NB4 (cell line): Measurements from ENCODE around the gene AIFM3.

Source experiments
- DNase-seq: peaks from one replicate; pipeline ENCODE4 v3.0.0; 2010; ENCODE audit warnings: low read depth
- H3K4me3 ChIP-seq: one replicate; pipeline ENCODE4 v1.5.1; 2011; ENCODE audit warnings: mild to moderate bottlenecking, low read depth, low read length, moderate library complexity
- MYC ChIP-seq: IDR thresholded peaks from 2 replicates; pipeline ENCODE4 v1.6.1; 2011; ENCODE audit warnings: low read depth, low read length
- POLR2A ChIP-seq: IDR thresholded peaks from 2 replicates; pipeline ENCODE4 v1.6.1; 2011; ENCODE audit warnings: mild to moderate bottlenecking; ENCODE audit not compliant: insufficient read length; ENCODE audit errors: extremely low read depth
- TF ChIP-seq, protein P1 (sequence below): IDR thresholded peaks from 2 replicates; pipeline ENCODE4 v1.6.1; 2011; ENCODE audit warnings: low read depth, low read length
- TF ChIP-seq, protein P2 (sequence below): IDR thresholded peaks from one replicate; pipeline ENCODE4 v1.5.1; 2012; ENCODE audit warnings: low read depth, low read length

Gene AIFM3

DNA sequence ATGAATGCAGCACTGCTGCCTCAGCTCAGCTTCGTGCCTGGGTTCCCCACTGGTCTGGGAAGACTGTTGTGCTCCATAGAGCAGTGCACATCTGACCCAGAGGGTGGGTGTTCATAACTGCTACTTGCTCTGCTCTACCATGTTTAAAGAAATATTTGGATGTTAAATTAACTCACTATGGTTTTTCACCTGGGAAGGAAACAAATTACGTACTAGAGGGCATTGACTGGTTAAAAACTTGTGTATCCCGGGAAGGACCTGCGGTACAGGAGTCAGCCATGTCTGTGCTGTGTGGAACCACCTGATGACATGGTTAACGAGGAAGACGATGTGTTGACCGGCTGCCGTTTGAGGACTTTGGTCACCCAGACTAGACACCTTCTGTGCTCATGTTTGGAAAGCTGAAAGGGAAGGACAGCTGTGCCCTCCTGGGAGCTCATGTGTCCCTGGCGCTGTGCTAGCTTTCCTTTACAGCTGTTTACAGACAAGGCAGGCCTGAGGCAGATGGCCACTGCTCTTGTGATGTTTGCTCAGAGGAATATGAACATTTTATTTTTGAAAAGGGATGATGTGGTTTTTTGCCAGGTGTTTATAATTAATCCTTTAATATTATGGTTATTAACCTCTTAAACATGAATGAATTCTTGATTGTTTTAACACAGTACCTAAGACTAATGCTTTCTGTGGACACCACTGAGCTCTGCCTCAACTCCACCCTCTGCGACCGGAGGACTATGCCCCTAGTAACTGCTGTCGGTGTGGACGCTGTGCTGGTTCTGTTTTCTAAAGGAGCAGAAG, 14.3 kb upstream of the AIFM3 start:
- TF ChIP-seq, protein P1, sequence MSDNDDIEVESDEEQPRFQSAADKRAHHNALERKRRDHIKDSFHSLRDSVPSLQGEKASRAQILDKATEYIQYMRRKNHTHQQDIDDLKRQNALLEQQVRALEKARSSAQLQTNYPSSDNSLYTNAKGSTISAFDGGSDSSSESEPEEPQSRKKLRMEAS: no peak
- TF ChIP-seq, protein P2, sequence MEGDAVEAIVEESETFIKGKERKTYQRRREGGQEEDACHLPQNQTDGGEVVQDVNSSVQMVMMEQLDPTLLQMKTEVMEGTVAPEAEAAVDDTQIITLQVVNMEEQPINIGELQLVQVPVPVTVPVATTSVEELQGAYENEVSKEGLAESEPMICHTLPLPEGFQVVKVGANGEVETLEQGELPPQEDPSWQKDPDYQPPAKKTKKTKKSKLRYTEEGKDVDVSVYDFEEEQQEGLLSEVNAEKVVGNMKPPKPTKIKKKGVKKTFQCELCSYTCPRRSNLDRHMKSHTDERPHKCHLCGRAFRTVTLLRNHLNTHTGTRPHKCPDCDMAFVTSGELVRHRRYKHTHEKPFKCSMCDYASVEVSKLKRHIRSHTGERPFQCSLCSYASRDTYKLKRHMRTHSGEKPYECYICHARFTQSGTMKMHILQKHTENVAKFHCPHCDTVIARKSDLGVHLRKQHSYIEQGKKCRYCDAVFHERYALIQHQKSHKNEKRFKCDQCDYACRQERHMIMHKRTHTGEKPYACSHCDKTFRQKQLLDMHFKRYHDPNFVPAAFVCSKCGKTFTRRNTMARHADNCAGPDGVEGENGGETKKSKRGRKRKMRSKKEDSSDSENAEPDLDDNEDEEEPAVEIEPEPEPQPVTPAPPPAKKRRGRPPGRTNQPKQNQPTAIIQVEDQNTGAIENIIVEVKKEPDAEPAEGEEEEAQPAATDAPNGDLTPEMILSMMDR: no peak
- TF ChIP-seq POLR2A (no peak), MYC (no peak)
- no peak for DNase-seq
- no peak overlapping the region for H3K4me3 ChIP-seq

DNA sequence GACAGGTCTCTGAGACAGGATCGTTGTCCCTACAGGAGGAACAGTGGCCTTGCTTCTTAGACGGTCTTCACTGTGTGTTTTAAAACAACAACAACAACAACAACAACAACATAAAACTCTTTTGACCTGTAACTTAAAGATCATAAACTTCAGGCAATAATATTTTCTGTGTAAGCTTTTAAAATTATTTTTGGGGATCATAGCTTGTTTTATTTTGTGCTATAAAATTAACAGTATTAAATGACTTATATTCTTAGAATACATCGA, 13.8 kb upstream of the AIFM3 start:
- TF ChIP-seq, protein P1: no peak
- TF ChIP-seq, protein P2: no peak
- TF ChIP-seq POLR2A (no peak), MYC (no peak)
- DNase-seq: no peak
- H3K4me3 ChIP-seq: no peak overlapping the region

DNA sequence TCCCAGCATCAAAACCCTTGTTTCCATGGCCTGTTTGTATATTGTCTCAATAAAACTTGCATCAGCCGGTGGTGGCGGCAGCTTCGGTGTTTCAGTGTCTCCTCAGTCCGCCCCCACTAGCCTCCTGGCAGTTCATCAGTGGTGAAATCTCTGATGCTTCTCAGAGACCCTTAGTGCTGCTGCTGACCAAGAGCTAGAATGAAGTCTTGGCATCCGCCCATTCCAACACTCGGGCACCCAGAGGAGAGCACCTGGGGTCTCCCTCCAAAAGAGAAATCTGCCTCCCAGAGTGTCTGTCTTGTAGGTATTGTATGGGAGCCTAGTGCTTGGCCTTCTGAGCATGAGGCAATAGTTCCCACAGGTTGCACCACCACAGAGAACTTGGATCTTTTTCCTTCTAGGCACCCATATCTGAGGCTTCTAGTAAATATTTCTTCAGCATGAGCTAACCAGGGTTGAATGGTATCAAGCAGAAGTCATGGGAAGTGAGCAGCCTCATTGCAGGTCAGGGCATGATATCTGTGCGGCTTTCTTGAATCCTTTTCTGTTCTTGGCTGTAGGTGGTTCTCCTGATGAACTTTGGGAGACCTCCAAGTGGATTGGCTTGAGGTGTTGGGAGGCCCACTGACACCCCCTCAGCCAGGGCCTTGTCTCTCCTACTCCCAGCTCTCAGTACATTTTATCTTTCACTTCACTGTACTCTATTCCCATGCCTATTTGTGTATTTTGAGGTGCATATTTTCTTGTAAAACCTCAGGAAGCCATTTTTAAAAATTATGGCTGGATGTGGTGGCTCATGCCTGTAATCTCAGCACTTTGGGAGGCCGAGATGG, 13.2 kb upstream of the AIFM3 start:
- no peak overlapping the region for H3K4me3 ChIP-seq

DNA sequence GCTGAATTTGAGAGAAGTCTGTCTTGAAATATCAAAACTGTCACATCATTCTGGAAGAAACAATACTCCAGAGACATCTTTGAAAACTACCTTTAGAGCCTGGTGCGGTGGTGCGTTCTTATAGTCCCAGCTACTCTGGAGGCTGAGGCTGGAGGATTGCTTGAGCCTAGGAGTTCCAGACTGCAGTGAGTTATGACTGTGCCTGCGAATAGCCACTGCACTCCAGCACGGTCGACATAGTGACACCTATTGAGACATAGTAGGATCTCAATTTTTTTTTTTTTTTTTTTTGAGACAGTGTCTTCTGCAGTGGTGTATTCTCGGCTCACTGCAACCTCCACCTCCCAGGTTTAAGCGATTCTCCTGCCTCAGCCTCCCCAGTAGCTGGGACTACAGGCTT, 11.5 kb upstream of the AIFM3 start:
- DNase-seq: no peak
- no peak for TF ChIP-seq POLR2A
- TF ChIP-seq, protein P1: no peak
- TF ChIP-seq, protein P2: no peak
- no peak for TF ChIP-seq MYC
- H3K4me3 ChIP-seq: no peak overlapping the region

More for the DNA sequence above, 13.2 kb upstream of the AIFM3 start:
- TF ChIP-seq, protein P1: no peak
- TF ChIP-seq MYC (no peak), POLR2A (no peak)
- TF ChIP-seq, protein P2: no peak
- peak; percentile 31 for DNase-seq

DNA sequence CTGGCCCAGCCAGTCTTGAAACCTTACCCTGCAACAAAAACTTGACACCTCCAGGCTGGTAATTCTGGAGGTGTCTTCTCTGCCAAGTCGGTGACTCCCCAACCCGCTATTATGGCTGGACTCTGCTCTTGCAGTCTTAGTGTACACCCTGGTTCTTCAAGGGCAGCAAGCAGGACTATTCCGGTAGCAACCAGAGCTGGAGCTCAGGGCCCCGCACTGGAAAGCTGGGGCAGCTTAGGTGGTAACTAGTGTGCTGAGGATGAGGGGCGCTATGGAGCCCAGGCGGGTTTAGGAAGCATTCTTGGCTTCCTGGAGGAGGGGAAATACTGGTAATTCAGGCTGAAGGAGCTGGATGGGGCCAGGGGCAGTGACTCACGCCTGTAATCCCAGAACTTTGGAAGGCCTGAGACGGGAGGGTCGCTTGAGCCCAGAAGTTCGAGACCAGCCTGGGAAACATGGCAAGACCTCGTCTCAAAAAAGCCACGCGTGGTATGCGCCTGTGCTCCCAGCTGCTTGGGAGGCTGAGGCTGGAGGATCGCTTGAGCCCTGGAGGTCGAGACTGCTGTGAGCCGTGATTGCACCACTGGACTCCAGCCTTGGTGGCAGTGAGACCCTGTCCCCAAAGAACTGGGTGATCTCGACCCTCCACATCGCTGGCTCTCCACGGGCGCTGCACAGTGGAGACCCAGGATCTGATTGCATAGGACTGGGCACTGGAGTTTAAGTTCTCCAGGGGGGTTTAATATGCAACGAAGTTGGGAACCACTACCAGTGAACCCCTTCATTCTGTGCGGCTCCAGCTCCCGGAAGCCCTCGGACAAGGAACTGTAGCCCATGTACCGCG, 10.6 kb upstream of the AIFM3 start:
- TF ChIP-seq, protein P2: no peak
- no peak for TF ChIP-seq POLR2A
- no peak for TF ChIP-seq MYC
- TF ChIP-seq, protein P1: no peak
- DNase-seq: no peak
- H3K4me3 ChIP-seq: no peak overlapping the region
